GM04503 (cell line): Measurements from ENCODE around the gene NCKIPSD.

ENCODE experiments used
- DNase-seq: peaks from one replicate; pipeline ENCODE4 v3.0.0-alpha.2; 2012; ENCODE audit warnings: low read depth

The NCKIPSD gene

GRCh38 chr3:48696601-48697000, 10.9 kb upstream of the NCKIPSD start:
- no peak for DNase-seq

GRCh38 chr3:48696156-48696555, 10.4 kb upstream of the NCKIPSD start:
- DNase-seq = no peak

- DNase-seq = no peak
Measured at GRCh38 chr3:48695393-48695753, 9.7 kb upstream of the NCKIPSD start.

GRCh38 chr3:48694610-48695392, 9.1 kb upstream of the NCKIPSD start:
- DNase-seq = peak; percentile 67

GRCh38 chr3:48693826-48694225, 8.1 kb upstream of the NCKIPSD start:
- DNase-seq = no peak

GRCh38 chr3:48692551-48692950, 6.8 kb upstream of the NCKIPSD start:
- DNase-seq = no peak

- DNase-seq = no peak
Measured at GRCh38 chr3:48690846-48691458, 5.2 kb upstream of the NCKIPSD start.

- DNase-seq = no peak
Measured at GRCh38 chr3:48689384-48689783, 3.7 kb upstream of the NCKIPSD start.

GRCh38 chr3:48688737-48689075, 3.0 kb upstream of the NCKIPSD start:
- DNase-seq = no peak

GRCh38 chr3:48688032-48688736, 2.5 kb upstream of the NCKIPSD start:
- DNase-seq = no peak

GRCh38 chr3:48687220-48687678, 1.5 kb upstream of the NCKIPSD start:
- DNase-seq = no peak

GRCh38 chr3:48686538-48687219, 964 bp upstream of the NCKIPSD start:
- DNase-seq = no peak

- DNase-seq = no peak
Measured at GRCh38 chr3:48685293-48685602, 467 bp downstream of the NCKIPSD start.

GRCh38 chr3:48684480-48685143, 1.1 kb downstream of the NCKIPSD start:
- DNase-seq = no peak

- no peak for DNase-seq
Measured at GRCh38 chr3:48684054-48684349, 1.7 kb downstream of the NCKIPSD start.

- no peak for DNase-seq
Measured at GRCh38 chr3:48682786-48683185, 2.9 kb downstream of the NCKIPSD start.

GRCh38 chr3:48681974-48682610, 3.6 kb downstream of the NCKIPSD start:
- DNase-seq = no peak

GRCh38 chr3:48681541-48681880, 4.2 kb downstream of the NCKIPSD start:
- no peak for DNase-seq

GRCh38 chr3:48680811-48681540, 4.7 kb downstream of the NCKIPSD start:
- DNase-seq = no peak

- no peak for DNase-seq
Measured at GRCh38 chr3:48679411-48680391, 6.0 kb downstream of the NCKIPSD start.
